PC-9 (cell line): ENCODE results near the gene CABP7.

Experiments
- EZH2 ChIP-seq: fragments of 200-600 bp; sonication (generic); IDR thresholded peaks from 2 replicates; pipeline ENCODE4 v1.8.0; 2017; ENCODE audit warnings: antibody characterized with exemption, low read depth
- TF ChIP-seq, protein P1 (sequence below): fragments of 200-600 bp; sonication (generic); conservative IDR thresholded peaks from 2 replicates; pipeline ENCODE4 v1.6.1; 2017; ENCODE audit warnings: mixed run types, antibody characterized with exemption, mild to moderate bottlenecking, moderate library complexity

DNA sequence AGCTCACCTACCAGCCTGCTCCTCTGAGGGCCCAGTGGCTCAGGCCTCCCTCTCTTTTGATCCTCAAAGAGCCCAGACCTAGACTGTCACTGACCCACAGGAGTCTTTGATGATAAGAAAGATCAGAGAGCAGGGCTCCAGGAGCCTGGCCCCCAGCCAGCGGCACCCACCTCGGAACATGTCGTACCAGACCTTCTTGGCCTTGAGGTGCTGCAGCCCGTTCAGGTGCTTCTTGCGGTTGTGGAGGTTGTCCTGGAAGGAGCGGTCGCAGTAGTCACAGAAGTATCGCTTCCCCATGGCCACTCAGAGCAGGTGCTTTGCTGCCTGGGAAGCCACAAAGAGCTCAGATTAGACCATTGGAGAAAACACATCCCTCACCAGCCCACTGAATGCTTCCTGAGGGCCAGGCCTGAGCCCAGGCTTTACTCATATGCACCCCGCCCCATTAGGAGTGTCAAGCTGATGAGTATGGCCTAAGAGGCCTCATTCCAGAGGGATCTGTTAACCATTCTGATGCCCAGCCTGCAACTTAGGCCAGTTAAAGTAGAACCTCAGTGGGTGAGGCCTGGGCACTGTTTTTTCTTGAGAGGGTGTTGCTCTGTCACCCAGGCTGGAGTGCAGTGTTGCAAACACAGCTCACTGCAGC, 28.6 kb downstream of the CABP7 start:
- TF ChIP-seq, protein P1, sequence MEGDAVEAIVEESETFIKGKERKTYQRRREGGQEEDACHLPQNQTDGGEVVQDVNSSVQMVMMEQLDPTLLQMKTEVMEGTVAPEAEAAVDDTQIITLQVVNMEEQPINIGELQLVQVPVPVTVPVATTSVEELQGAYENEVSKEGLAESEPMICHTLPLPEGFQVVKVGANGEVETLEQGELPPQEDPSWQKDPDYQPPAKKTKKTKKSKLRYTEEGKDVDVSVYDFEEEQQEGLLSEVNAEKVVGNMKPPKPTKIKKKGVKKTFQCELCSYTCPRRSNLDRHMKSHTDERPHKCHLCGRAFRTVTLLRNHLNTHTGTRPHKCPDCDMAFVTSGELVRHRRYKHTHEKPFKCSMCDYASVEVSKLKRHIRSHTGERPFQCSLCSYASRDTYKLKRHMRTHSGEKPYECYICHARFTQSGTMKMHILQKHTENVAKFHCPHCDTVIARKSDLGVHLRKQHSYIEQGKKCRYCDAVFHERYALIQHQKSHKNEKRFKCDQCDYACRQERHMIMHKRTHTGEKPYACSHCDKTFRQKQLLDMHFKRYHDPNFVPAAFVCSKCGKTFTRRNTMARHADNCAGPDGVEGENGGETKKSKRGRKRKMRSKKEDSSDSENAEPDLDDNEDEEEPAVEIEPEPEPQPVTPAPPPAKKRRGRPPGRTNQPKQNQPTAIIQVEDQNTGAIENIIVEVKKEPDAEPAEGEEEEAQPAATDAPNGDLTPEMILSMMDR = no peak
- no peak for TF ChIP-seq EZH2
